Body of pancreas (tissue), 4 donors: ENCODE measurements around the gene ZNF18. TPM values are rescaled to one million over a fixed set of nuclear protein-coding genes. Genes with fewer than 3 reads are reported as not detected.
"Not testable (repeated sequence)": the region's sequence is repeated elsewhere in the genome, so short reads cannot be mapped to it uniquely, and the experiment has no call there.

Experiments
- ATAC-seq: fragments of 150-250 bp; one replicate; pipeline ENCODE4 v1.9.1; 2016
- DNase-seq, 4 donors: peaks; one replicate each; pipeline ENCODE4 v3.0.0-alpha.2; 2019
- H3K27ac ChIP-seq, 4 donors: fragments of 200-600 bp; sonication (generic); 1 replicate in 3 of 4; 2 replicates in 1 of 4; pipeline versions ENCODE4 v1.5.1 to v1.6.1; 2016 to 2019; ENCODE audit warnings: mild to moderate bottlenecking in 1 of 4, mixed read lengths in 1 of 4, moderate library complexity in 1 of 4
- H3K27me3 ChIP-seq, 2 donors: fragments of 200-600 bp; sonication (generic); one replicate each; pipeline ENCODE4 v1.6.0; 2016; ENCODE audit warnings: mild to moderate bottlenecking in 1 of 2
- H3K36me3 ChIP-seq, 2 donors: fragments of 200-600 bp; sonication (generic); replicated peaks in 1 of 2; 2 replicates each; pipeline ENCODE4 v1.5.1; 2016; ENCODE audit warnings: low read depth in 2 of 2; ENCODE audit not compliant: insufficient read depth in 1 of 2
- H3K4me1 ChIP-seq: fragments of 200-600 bp; sonication (generic); one replicate; pipeline ENCODE4 v1.6.0; 2016
- H3K4me3 ChIP-seq, 2 donors: fragments of 200-600 bp; sonication (generic); 1 replicate in 1 of 2; 2 replicates in 1 of 2; pipeline ENCODE4 v1.5.1; 2016 to 2019
- H3K9me3 ChIP-seq, 3 donors: fragments of 200-600 bp; sonication (generic); 1 replicate in 2 of 3; 2 replicates in 1 of 3; pipeline ENCODE4 v1.5.1; 2016
- CTCF ChIP-seq, 7 experiments: fragments of 450-650 bp in 4 of 7; fragments of 200-600 bp in 3 of 7; sonication (generic) in 3 of 7; IDR thresholded peaks; one replicate each; pipeline ENCODE4 v1.5.1; 2016 to 2019; ENCODE audit warnings: antibody characterized with exemption in 7 of 7
- POLR2A ChIP-seq, 3 donors: fragments of 450-650 bp; IDR thresholded peaks; one replicate each; pipeline ENCODE4 v1.6.1; 2016; ENCODE audit warnings: antibody characterized with exemption in 3 of 3, mild to moderate bottlenecking in 2 of 3
- WGBS, 2 donors: methylation state at CpG; one replicate each; pipeline ENCODE4 v1.1.5; 2017; 5-methylcytosine and 5-hydroxymethylcytosine counted together
- intact Hi-C: fragments of 100-400 bp; cut with DNase I; formaldehyde crosslinking; loops from one replicate; pipeline ENCODE4 v1.15.1; 2023
- total RNA-seq, 2 donors: library from RNA; depleted of rRNA; stranded (reverse); fragments of >200 nt; gene quantifications; one replicate each; pipeline ENCODE4 v1.1.0, GENCODE V29; 2016

Gene ZNF18
- total RNA-seq, 2 donors from 2014 or later: 4.3 to 7.0 TPM

GRCh38 chr17:11953924-11954323 is 43.4 kb downstream of the ZNF18 start:
- DNase-seq (no peak), ATAC-seq (no peak)
- intact Hi-C loops: no loop called here
- no peaks in the 10 kb centered on the region for H3K27me3 ChIP-seq
- peaks cover 2% of the 10 kb centered on the region for H3K4me1 ChIP-seq
- H3K36me3 ChIP-seq: no peaks in the 10 kb centered on the region
- H3K9me3 ChIP-seq: no peaks in the 10 kb centered on the region
- 96 to 100% methylated on average over 1 of the region's 1 CpG for WGBS, 2 donors
- TF ChIP-seq POLR2A (IDR thresholded peaks at IDR 0.05) (no peak), CTCF (IDR thresholded peaks at IDR 0.05) (no peak)
- H3K27ac ChIP-seq: no peak overlapping the region
- H3K4me3 ChIP-seq: no peak overlapping the region

GRCh38 chr17:11952610-11953009 is 44.7 kb downstream of the ZNF18 start:
- TF ChIP-seq POLR2A (IDR thresholded peaks at IDR 0.05) (no peak), CTCF (IDR thresholded peaks at IDR 0.05) (no peak)
- no peak overlapping the region for H3K27ac ChIP-seq
- no peak overlapping the region for H3K4me3 ChIP-seq
- intact Hi-C loops: no loop called here
- peaks cover 6% of the 10 kb centered on the region for H3K4me1 ChIP-seq
- 96 to 99% methylated on average over 3 of the region's 3 CpGs for WGBS, 2 donors
- no peak for DNase-seq
- no peaks in the 10 kb centered on the region for H3K27me3 ChIP-seq
- no peak for ATAC-seq
- H3K9me3 ChIP-seq: no peaks in the 10 kb centered on the region
- H3K36me3 ChIP-seq: no peaks in the 10 kb centered on the region

- no peaks in the 10 kb centered on the region for H3K36me3 ChIP-seq
- H3K4me3 ChIP-seq: no peak overlapping the region
- H3K27me3 ChIP-seq: no peaks in the 10 kb centered on the region
- ATAC-seq: no peak
- no peak for DNase-seq
- H3K27ac ChIP-seq: no peak overlapping the region
- peaks cover 6% of the 10 kb centered on the region for H3K4me1 ChIP-seq
- no peaks in the 10 kb centered on the region for H3K9me3 ChIP-seq
- intact Hi-C loops: no loop called here
- TF ChIP-seq CTCF (IDR thresholded peaks at IDR 0.05) (no peak), POLR2A (IDR thresholded peaks at IDR 0.05) (no peak)
- WGBS, 2 donors: 69 to 80% methylated on average over 7 of the region's 7 CpGs
Observed at GRCh38 chr17:11950771-11951519, 46.3 kb downstream of the ZNF18 start.

- WGBS, 2 donors: 94% methylated on average over 1 of the region's 1 CpG
- intact Hi-C loops, H3K9me3 ChIP-seq, DNase-seq, H3K27ac ChIP-seq, H3K4me1 ChIP-seq, H3K27me3 ChIP-seq, H3K36me3 ChIP-seq, ATAC-seq, H3K4me3 ChIP-seq: not testable (repeated sequence)
Observed at GRCh38 chr17:11949571-11949970, 47.7 kb downstream of the ZNF18 start.

- WGBS, 2 donors: 29 to 31% methylated on average over 6 of the region's 6 CpGs
Observed at GRCh38 chr17:11948789-11949188, 48.5 kb downstream of the ZNF18 start.

More at GRCh38 chr17:11948789-11949188, 48.5 kb downstream of the ZNF18 start:
- peak; percentile 15 to 58 (median 36) for DNase-seq
- no peaks in the 10 kb centered on the region for H3K36me3 ChIP-seq
- intact Hi-C loops: no loop called here
- no peak for TF ChIP-seq CTCF (IDR thresholded peaks at IDR 0.05)
- TF ChIP-seq POLR2A (IDR thresholded peaks at IDR 0.05): no peak
- H3K27ac ChIP-seq: no peak overlapping the region
- peaks cover 6% of the 10 kb centered on the region for H3K4me1 ChIP-seq
- H3K27me3 ChIP-seq: no peaks in the 10 kb centered on the region
- no peaks in the 10 kb centered on the region for H3K9me3 ChIP-seq
- H3K4me3 ChIP-seq: no peak overlapping the region
- no peak for ATAC-seq
